Activated CD8-positive, alpha-beta memory T cell treated with anti-CD3 and anti-CD28 coated beads, Interleukin-2, amount 50 U/mL, for 24 hours (primary cell): ENCODE measurements around the gene HDAC4.

Experiments used
- DNase-seq: peaks from one replicate; pipeline ENCODE4 v3.0.0-alpha.2; 2020; ENCODE audit errors: extremely low read depth

HDAC4 gene

DNA sequence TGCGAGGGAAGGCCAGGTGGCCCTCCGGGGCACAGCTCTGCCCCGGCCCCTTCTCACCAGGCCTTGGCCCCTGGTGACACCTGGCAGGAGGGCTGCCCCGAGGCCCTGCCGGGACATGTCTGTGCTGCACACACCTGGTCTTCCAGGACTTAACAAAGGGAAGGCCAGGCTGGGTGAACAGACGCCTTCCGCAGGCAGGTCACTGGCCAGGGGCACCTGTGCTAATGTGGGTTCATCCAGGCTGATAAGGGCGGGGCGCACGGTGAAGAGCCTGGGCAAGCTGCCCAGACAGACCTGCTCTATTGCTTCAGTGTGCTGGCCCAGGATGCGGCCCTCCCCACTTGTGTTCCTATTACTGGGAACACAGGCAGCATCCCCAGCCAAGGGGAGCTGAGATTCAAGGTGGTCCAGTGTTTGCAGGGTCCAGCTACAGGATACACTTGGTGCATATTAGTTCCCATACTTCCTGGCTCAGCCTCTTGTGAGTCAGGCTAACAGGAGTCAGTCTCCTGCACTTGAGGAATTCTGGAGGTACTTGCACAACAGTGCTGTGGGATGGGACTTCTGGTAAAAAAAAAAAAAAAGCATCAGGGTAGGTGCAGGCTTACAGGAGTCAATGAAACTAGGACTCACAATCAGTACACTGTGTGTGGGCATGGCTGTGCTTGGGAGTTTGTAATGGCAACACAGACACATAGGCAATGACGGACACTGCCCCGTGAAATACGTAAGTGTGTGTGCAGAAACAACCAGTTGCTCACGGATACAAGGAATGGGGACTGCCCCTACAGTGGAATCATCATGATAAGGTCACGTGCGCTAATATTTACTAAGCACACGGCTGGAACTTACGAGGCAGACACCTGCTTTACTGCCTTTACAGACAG, 291.5 kb downstream of the HDAC4 start:
- no peak for DNase-seq

DNA sequence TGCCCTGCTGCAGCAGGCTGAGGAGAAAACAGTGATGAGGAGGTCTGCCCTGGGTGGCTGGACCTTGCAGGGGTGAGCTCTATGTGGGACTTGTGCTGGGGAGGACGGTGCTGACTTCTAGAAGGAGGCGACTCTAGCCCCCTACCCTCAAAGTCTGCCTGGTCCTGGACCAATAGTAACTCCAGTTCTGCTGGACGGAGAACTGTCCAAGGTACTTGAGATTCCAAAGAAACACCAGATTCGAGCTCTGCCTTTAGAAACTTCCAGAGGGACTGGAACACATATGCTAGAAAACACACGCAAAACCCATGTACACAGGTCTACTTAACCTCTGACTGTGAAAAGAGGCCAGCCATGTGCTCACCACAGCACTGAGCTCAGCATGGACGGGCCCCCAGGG, 292.4 kb downstream of the HDAC4 start:
- no peak for DNase-seq

DNA sequence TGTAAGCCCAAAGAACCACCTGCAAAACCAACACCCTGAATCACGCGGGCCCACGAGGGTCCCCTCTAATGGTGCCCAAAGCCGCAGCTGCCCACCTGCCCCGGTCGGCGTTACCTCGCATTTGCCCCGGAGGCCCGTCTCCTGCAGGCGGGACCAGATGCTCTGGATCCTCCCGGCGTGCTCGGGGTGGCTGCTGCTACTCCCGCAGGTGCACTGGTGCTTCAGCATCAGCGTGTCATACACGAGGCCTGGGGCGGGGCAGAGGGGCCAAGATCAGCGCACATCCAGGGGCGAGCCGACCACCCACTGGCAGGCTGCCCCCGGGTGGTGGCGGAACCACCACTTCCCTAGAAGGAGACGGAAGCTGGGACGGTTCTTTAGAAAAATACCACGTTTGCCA, 292.9 kb downstream of the HDAC4 start:
- no peak for DNase-seq

DNA sequence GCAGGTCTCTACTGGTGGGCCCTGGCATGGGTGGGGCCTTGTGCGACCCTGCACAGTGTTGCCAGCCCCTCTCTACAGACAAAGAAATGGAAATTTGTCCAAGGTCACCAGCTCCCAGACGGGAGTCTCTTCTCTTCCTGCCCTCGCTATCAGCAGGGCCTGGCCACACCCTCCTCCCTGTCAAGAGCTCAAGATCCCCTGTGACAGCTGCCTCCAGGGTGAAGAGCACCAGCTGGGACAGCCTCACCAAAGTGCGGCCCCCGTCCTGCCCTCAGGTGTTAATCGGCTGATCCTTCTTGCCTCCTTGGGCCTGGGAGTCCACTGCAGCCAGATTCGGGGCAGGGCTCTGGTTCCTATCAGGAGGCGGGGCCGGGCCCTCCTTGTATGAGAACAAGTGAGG, 293.9 kb downstream of the HDAC4 start:
- no peak for DNase-seq

DNA sequence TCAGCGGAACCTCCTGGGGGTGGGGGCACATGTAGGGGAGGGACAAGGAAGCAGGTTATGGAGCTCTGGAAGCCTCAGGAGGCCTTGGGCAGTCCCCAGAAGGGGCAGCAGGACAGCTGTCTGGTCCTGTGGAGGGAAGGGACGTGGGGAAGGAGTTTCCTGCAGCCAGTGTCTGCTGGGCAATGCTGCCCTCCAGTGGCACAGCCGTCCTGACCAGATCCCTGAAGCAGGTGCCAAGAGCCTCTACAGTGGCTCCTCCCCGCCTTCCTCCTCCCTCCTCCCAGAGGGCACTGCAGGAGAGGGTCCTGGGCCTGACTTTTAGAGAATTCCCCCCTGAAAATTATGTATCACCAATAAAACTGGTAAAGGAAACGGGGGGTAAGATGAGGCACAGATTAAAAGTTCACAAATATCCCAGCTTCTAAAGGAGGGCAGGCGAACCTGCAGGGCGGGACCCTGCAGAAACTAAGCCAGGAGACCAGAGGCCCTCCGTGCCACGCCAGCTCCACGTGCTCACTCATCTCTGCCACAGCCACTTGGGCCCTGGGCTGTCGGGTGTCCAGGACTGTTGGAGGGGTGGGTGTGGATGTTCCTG, 294.4 kb downstream of the HDAC4 start:
- no peak for DNase-seq

DNA sequence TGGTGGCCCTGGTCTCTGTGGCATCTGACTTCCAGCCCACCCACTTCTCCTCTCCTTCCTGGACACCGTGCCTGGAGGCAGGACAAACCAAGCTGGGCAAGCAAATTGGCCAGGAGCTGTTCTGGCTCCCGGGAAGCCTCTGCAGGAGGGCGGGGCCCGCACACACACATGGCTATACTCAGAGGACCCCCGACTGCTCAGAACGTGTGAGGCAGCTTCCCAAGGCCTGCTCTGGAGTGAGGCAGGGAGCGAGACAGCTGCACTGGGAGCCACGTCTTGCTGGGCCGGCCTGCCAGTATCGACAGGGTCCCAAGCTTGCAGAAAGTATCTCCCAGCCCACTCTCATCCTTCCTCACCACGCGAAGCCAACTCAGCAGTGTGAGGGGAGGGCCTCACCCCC, 295.6 kb downstream of the HDAC4 start:
- DNase-seq: no peak

DNA sequence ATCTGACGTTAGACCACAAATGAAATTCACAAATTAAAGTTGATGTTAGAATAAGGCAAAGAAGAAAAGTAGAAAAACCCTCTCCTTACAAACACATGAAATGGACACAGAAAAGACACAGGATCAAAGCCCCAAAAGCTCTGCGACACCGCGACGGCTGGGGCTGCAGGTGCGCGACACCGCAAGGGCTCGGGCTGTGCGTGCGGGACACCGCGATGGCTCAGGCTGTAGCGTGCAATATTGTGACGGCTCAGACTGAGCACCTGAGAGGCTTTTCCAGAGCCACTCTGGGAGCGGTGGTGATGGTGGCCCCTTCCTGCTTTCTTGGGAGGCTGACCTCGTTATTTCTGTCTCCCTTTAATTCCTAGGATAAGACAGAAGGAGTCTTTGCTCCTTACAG, 296.0 kb downstream of the HDAC4 start:
- no peak for DNase-seq

DNA sequence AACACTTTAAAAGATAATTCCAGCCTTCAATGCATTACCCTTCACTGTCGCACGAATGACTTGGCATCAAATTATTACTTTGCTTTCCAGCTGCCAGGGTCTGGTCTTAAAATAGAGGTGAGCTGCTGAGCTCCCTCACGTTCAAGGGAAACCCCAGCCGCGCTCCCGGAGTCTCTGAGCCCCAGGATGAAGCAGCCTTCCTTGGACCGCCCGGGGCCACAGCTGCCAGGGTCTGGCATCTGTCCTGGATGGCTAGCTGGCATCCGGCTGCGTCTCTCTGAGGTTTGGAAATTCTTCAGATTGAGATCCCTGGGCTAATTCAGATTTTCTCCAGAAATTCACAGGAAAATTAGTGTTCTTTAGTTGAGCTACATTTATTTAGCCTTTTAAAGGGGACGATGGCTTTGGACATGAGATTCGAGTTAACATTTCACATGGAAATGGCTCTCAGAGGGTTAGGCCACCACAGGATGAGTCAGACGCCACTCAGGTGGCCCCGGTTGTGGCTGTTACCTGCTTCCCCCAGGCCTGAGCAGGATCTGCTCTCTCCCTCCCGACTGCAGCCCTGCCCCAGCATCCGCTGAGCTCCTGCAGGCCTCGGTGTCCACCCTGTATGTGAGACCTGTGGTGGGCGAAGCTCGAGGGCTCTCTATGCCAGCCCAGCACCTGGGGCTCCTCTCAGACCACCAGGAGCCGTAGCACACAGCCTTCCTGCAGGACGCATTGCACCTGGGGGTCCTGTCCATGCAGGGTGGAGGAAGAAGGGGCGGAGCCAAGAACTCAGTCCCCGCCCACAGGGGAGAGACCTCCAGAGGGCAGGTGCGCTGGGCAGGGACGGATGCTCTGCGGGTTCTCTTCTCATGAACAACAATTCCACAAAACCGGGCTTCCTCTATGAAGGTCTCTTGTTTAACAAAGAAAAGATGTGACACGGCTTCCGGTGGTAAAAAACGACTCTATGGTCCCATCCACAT, 297.4 kb downstream of the HDAC4 start:
- DNase-seq: no peak

DNA sequence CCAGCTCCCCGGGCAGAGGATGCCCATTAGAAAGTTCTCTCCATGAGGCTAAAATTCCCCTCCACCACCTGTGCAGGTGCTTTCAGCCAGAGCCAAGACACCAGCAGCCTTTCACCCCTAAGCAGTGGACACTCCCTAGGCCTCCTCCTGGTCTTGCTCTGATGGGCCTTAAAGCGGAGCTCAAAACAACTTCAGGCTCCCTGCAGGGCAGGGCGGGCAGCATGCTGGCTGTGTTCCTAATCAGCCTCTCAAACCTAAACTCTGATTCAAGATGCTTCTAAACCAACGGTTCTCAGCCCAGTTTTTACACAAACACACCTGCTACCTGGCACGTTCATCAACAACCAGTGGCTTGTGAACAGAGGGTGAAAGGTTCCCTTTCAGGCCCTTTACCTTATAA, 298.6 kb downstream of the HDAC4 start:
- no peak for DNase-seq

DNA sequence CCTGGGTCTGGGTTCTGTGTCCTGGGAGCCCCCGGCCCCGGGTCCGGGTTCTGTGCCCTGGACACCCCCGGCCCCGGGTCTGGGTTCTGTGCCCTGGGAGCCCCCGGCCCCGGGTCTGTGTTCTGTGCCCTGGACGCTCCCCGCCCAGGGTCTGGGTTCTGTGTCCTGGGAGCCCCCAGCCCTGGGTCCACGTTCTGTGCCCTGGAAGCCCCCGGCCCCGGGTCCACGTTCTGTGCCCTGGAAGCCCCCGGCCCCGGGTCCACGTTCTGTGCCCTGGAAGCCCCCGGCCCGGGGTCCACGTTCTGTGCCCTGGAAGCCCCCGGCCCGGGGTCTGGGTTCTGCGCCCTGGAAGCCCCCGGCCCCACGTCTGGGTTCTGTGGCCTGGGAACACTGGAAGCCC, 299.0 kb downstream of the HDAC4 start:
- DNase-seq: no peak

DNA sequence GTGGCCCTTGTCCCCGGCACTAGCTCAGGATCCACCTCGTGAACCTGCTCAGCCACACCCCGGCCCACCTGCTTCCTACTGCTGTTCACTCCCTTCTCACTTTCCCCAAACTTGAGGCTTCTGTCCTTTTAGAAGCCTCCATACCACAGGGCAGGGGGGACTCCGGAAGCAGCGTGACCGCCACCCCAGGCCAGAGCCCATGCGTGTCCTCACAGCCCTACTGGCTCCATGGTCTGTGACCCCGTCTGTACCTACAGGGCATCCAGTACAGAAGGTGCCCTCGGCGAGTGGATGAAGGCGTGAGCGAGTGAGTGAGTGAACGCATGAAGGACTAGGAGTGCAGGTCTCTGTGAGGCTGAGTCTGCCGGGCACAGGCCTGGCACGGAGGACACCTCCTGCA, 299.7 kb downstream of the HDAC4 start:
- no peak for DNase-seq

DNA sequence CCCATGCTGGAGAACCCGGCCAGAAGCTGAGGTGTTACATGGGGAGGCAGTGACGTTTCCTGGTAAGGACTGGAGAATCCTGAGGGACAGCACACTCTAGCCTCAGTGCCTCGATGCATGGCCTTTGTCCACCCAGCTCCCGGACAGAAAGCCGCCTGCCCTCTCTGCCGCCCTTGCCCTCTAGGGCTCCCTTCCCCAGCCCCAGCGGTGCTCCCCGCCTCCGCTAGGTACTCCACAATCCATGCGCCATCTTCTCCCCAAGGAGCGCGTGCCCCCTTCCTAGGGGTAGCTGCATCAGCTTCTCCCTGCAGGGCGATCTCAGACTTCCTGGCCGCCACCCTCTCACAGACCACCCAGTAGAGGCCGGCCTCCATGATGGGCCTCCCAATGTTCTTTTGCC, 301.3 kb downstream of the HDAC4 start:
- no peak for DNase-seq

DNA sequence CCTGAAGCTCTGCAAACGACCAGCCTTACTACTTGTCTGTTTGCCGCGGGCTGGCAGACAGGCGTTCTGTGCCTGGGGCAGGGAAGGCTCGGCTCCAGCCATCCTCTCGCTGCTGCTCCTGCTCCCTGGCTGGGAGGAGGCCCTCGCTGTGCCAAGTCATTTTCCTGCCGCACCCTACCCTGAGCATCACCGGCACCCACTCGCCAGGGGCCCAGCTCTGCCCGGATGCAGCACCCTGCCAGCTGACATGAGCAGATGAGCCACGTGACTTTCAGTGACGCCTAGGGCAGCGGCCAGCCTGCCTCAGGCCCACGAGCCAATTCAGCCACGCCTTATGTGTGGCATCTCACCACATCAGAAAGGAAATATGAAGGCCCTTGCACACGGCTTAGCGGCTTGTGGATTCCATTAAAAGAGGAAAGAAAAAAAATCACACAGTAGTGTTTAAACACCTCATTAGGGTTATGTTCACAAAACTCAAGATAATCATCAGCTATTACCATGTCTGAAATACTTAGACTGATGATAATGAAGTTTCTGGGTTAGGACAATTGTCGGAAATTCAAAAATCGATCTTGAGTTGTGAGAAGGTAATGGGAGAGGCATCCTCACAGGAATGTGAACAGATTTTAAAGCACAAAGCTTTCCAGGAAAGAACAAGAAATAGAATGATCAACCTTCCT, 302.4 kb downstream of the HDAC4 start:
- no peak for DNase-seq

DNA sequence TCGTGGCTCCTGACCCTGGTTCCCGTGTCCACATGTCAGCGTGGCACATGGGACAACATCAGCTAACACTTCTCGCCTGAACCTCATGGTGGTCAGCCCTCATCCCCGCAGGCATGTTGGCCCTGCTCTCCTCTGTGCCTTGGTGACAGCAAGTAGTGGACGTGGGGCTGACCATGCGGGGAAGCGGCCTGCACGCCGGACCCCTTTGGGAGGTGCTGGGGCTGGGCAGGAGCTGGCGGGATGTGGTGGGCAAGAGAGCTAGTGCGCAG, 303.5 kb downstream of the HDAC4 start:
- no peak for DNase-seq

DNA sequence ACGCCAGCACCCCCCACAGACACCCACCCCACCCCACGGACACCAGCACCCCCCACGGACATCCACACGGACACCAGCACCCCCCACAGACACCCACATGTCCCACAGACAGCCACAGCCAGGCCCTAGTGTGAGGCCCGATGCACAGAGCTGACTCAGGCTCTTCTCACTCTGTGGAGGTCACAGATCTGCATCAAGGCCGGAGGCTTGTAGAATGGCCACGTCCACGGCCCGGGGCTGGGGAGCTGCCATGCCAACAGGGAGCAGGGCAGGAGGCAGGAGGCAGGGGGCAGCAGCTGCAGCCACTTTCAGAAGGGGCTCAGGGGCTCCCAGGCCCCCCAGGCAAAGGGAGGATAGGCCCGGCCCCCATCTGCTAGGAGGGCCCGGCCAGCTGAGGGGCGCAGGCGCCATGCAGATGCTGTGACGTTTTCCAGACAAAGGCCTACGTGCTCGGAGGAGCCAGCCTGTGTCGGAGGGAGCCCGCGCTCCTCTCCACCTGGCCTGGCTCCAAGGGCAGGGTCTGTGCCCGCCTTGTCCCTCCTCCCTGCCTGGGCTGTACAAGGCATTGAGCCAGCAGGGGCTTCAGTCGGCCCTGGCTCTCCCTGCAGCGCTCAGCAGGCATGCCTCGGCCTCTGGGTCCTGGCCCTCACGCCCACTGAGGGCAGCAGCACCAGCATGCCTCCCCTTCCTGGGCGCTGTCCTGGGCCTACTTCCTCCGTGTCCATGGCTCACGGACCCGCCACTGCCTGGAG, 304.0 kb downstream of the HDAC4 start:
- no peak for DNase-seq

DNA sequence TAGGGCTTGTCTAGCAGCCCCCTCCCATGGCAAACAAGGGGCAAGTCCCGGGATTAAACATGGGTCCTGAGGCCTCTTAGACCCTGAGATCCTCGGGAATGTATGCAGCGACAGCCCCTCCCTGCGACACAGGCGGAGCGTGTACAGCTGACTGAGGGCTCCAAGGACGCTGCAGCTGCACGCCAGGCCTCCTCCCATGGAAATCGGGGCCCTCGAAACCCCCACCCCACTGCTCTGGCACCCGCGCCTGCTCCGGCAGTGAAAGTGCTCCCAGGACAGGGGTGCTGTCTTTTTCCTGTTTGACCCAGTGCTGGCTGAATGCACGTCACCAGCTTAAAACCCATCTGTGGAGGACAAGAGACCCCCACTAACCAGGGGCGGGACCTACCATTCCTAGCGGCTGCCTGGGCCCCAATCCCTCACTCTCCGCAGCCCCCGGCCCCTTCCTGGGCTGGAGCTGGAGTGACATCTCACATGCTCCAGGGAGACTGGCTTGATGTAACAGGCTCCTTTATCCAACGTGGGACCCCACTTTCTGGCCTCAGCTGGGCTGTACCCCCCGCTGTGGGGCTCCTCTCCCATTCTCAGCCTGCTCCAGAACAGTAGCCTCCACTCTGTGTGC, 305.2 kb downstream of the HDAC4 start:
- no peak for DNase-seq

DNA sequence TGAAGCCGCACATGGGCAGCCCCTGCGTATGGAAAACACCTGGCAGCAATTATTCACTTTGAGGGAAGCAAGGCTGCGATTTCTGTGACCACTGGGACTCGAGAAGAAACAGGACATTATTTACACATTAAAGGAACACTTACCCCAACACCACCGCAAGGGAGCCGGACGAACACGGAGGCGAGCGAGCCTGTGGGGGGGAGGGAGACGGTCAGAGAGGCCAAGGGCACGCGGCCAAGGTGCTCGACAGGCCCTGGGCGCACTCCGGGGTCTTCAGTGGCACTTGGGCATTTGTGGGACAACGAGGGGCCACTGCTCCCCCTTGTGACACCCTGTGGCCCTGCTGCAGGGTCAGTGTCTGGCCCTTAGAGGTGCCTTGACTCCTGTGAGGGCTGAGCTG, 306.0 kb downstream of the HDAC4 start:
- DNase-seq: no peak

DNA sequence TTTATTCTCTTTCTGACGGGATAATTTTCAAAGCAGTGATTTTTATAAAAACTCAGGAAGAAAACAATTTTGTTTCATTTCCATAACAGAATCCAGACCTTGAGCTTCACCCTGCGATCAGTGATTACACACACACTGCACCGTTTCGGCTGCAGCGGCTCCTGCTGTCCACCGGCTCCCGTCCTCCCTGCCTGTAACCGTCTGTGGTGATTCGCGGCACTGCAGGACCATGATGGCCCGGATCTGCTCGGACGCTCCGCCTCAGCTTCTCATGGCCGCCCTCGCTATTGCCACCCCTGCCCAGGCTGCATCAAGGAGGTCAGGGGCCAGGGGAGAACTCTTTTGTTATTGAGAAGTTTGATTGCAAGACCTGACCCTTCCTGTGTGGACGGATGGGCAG, 306.9 kb downstream of the HDAC4 start:
- no peak for DNase-seq

DNA sequence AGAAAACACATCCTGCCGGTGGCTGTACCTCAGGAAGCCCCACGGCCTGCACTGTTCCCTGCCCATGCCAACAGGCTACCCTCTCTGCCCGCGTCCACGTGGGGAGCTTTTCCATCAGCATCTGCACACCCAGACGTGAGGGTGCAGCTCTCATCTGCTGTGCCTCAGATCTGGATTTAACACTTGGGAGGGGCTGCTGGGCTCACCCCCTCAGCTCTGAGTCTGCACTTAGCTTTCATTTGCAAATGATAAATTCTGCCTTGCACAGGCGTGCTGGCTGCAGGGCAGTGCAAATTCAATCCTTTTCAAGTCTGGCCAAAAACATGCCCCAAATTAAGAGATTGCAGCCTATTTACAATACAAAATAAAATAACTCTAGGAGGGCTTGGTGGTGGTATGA, 307.3 kb downstream of the HDAC4 start:
- DNase-seq: no peak

DNA sequence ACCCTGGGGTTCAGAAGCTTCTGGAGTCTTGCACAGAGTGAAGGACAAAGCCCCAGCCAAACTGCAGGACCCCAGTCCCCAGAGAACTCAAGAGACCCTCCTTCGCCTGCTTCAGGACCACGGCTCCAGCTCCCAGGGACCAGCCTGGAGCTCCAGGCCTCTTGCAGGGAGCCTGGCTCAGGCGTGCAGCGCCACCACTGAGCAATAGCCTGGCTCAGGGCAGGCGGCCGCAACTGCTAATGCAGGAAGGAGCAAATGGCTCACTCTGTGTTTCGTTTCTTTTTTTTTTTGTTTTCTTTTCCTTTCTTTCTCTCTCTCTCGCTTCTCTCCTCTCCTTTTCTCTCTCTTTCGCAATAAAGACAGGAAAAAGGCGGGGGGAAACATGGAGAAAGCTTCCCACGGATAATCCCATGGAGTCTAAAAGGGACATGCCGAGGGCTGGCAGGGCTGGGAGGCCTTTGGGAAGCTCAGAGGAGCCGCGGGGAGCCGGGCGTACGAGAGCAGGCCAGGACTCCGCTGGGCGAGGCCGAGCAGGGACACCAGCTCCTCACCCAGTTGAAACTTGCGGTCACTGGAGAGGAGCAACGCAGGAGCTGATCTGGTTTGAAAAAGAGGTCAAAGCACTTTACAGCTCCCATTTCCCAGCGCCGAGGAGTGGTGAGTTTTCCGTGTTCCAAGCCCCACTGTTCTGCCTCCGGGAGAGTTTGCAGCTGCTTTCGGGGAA, 308.1 kb downstream of the HDAC4 start:
- no peak for DNase-seq
